ENCODE measurements around the gene CSTPP1. TPM values are rescaled to one million over a fixed set of nuclear protein-coding genes. Genes with fewer than 3 reads are reported as not detected.

CSTPP1 gene
- total RNA-seq, 6 experiments from 2014 or later: 19.4 to 29.2 (median 27.1) TPM

DNA sequence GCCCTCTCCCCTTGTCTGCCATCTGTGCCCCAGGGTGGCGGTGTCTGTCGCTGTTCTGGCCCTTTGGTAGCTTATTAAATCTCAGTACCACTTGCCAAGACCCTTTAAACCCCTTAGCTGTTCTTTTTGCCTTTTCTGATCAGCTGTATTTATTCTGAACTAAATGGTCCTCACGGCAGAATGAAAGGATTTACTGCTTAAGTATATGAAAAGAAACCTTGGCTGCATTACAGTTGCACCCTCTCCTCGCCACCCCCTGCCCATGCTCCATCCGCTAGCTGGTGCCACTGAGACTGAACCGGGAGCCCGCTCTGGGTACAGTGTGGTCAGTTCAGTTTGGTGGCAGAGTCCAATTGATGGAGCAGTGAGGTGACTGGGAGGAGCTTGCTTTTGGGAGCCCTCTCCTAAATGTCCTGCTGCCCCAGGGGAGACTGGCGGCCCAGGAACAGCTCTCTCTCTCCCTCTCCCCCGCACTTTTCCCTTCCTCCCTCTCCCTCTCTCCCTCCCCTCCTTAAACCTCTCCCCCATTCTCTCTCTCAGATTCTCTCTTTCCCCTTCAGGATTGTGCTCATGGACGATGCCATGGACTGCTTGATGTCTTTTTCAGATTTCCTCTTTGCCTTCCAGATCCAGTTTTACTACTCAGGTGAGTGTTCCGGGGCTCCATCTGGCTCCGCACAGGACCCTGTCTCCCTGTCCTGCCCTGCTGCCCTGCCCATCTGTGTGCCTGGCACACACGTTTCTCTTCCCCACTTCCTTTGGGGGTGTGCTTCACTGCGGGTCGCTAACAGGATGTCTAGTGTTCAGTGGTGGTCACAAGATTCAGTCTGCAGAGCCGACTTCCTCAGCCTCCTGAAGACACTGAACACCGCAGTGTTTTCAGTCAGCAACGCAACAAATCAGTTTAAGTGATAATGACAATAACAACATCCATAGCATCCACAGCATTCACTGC, 218.3 kb downstream of the CSTPP1 start:
- no peak overlapping the region for H3K4me3 Mint-ChIP-seq
- TF ChIP-seq, protein P1, sequence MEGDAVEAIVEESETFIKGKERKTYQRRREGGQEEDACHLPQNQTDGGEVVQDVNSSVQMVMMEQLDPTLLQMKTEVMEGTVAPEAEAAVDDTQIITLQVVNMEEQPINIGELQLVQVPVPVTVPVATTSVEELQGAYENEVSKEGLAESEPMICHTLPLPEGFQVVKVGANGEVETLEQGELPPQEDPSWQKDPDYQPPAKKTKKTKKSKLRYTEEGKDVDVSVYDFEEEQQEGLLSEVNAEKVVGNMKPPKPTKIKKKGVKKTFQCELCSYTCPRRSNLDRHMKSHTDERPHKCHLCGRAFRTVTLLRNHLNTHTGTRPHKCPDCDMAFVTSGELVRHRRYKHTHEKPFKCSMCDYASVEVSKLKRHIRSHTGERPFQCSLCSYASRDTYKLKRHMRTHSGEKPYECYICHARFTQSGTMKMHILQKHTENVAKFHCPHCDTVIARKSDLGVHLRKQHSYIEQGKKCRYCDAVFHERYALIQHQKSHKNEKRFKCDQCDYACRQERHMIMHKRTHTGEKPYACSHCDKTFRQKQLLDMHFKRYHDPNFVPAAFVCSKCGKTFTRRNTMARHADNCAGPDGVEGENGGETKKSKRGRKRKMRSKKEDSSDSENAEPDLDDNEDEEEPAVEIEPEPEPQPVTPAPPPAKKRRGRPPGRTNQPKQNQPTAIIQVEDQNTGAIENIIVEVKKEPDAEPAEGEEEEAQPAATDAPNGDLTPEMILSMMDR (IDR thresholded peaks at IDR 0.05): no peak

DNA sequence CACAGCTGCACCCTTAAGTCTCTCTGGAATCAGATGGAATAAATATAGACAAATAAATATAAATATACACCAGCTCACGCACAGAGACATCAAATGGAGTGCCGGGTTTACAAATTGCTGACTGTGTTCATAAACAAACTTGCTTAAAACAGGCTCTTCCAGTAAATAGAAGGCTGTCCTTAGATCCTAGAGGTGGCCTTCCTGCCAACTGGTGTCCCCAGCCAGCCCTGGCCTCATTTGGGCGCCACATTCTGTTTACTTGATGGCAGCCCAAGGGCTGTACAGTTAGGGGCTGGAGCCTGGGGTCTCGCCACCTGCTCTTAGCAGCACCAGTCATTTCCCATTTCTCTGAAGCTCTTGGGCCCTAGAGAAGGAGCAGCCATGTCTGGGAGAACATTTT, 219.3 kb downstream of the CSTPP1 start:
- no peak for DNase-seq
- peaks cover 1% of the 10 kb centered on the region; the same call in 1 of the 2 replicates for H3K27me3 Mint-ChIP-seq (ENCODE audit: insufficient read depth)
- H3K4me3 Mint-ChIP-seq: no peak overlapping the region
- no peak overlapping the region for H3K27ac Mint-ChIP-seq
- no peaks in the 10 kb centered on the region; the same call in 1 of the 2 replicates for H3K36me3 Mint-ChIP-seq (ENCODE audit: low read depth)
- H3K4me1 Mint-ChIP-seq (ENCODE audit: low read depth): peaks cover 26% of the 10 kb centered on the region
- TF ChIP-seq, protein P1 (IDR thresholded peaks at IDR 0.05): no peak
- H3K9me3 Mint-ChIP-seq: no peaks in the 10 kb centered on the region

More for the DNA sequence above, 218.3 kb downstream of the CSTPP1 start:
- Mint-ChIP-seq H3K27ac (no peak overlapping the region), H3K27me3 (ENCODE audit: insufficient read depth) (peaks cover 3% of the 10 kb centered on the region; the same call in 1 of the 2 replicates), H3K9me3 (no peaks in the 10 kb centered on the region), H3K36me3 (ENCODE audit: low read depth) (no peaks in the 10 kb centered on the region; the same call in 1 of the 2 replicates), H3K4me1 (ENCODE audit: low read depth) (peaks cover 26% of the 10 kb centered on the region)
- DNase-seq: no peak

DNA sequence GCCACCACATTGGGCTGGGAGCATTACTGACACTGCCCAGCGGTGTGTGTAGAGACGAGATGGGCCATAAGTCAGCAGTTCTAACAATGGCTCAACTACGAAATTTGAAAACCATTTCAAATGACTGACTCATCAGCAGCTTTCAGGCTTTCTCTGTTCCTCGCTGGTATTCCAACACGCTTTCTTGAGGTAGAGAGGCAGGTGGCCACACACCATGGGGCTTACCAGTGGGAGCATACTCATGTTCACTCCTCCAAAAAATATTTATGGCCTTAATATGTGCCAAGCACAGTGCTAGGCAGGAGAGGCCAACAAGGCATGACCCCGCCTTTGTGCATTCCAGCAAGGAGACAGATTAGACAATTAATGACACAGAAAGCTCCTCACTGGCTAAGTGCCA, 219.8 kb downstream of the CSTPP1 start:
- peaks cover 1% of the 10 kb centered on the region; the same call in 1 of the 2 replicates for H3K27me3 Mint-ChIP-seq (ENCODE audit: insufficient read depth)
- no peaks in the 10 kb centered on the region for H3K9me3 Mint-ChIP-seq
- H3K4me3 Mint-ChIP-seq: no peak overlapping the region
- no peaks in the 10 kb centered on the region; the same call in 1 of the 2 replicates for H3K36me3 Mint-ChIP-seq (ENCODE audit: low read depth)
- no peak overlapping the region for H3K27ac Mint-ChIP-seq
- no peak for DNase-seq
- TF ChIP-seq, protein P1 (IDR thresholded peaks at IDR 0.05): no peak
- H3K4me1 Mint-ChIP-seq (ENCODE audit: low read depth): peaks cover 26% of the 10 kb centered on the region

DNA sequence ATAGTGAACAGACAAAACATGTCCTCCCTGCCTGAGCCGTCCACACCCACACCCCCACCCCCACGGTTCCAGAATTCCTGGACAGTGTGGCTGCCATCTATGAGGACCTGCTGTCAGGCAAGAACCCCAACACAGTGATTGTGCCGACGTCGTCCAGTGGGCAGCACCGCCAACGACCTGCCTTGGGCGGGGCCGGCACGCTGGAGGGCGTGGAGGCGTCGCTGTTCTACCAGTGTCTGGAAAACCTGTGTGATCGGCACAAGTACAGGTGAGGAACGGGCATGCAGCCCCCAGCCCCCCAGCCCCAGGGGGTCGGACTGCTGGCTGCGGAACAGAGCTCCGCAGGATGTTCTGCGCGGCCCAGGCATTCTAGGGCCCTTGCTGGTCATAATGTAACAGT, 220.4 kb downstream of the CSTPP1 start:
- Mint-ChIP-seq H3K27ac (no peak overlapping the region), H3K4me1 (ENCODE audit: low read depth) (peaks cover 28% of the 10 kb centered on the region), H3K4me3 (no peak overlapping the region), H3K36me3 (ENCODE audit: low read depth) (no peaks in the 10 kb centered on the region; the same call in 1 of the 2 replicates), H3K27me3 (ENCODE audit: insufficient read depth) (peaks cover 3% of the 10 kb centered on the region), H3K9me3 (no peaks in the 10 kb centered on the region)
- TF ChIP-seq, protein P1 (IDR thresholded peaks at IDR 0.05): no peak
- DNase-seq: no peak

DNA sequence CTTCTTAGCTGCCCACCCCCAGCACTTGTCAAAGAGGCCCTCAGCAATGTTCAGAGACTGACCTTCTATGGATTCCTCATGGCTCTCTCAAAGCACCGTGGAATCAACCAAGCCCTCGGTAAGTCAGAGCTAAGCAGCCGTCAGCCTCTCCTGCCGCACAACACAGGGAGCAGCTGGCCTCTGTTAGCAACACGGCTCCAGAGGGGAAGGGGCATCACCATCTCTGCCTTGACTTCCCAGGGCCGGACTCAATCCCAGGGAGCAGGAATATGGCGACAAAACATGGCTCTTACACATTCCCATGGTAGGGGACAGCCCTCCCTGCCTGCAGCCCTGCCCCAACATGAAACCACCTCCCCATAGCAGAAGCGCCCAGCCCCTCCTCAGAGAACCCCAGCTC, 221.2 kb downstream of the CSTPP1 start:
- TF ChIP-seq, protein P1 (IDR thresholded peaks at IDR 0.05): no peak
- H3K4me1 Mint-ChIP-seq (ENCODE audit: low read depth): peaks cover 28% of the 10 kb centered on the region
- no peak overlapping the region for H3K27ac Mint-ChIP-seq
- H3K27me3 Mint-ChIP-seq (ENCODE audit: insufficient read depth): peaks cover 6% of the 10 kb centered on the region
- no peak for DNase-seq
- H3K36me3 Mint-ChIP-seq (ENCODE audit: low read depth): no peaks in the 10 kb centered on the region; the same call in 1 of the 2 replicates
- no peaks in the 10 kb centered on the region for H3K9me3 Mint-ChIP-seq
- H3K4me3 Mint-ChIP-seq: no peak overlapping the region
